HG02973 (cell line): ENCODE data around the gene OXTR.

Experiments used
- ATAC-seq: cut with Tn5 transposase; IDR thresholded peaks from one replicate; pipeline ENCODE4 v1.9.1; 2021; ENCODE audit warnings: moderate library complexity; ENCODE audit not compliant: unreplicated experiment

OXTR gene

DNA sequence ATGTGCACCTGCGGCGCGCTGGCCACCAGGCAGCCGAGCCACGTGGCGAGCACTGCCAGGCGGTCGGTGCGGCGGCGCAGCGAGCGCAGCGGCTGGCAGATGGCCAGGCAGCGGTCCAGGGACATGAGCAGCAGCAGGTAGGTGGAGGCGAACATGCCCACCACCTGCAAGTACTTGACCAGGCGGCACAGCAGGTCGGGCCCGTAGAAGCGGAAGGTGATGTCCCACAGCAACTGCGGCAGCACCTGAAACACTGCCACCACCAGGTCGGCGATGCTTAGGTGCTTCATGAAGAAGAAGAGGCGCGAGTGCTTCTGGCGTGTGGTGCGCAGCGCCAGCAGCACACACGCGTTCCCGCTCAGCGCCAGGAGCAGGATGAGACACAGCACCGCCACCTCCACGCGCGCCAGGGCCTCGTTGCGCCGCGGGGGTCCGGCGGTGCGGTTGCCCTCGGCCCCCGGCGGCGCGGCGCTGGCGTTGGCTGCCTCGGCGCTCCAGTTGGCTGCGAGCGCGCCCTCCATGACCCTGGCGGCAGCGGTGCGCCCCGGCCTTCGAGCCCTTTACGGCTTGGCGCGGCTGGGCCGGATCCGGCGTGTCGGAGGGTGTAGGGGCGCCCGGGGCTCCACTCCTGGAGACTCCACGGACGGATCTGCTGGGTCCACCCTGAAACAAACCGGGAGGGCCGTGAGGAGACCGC, 1.6 kb downstream of the OXTR start:
- peak; percentile 50 for ATAC-seq

GRCh38 chr3:8767256-8767666, 2.2 kb downstream of the OXTR start:
- ATAC-seq = no peak

DNA sequence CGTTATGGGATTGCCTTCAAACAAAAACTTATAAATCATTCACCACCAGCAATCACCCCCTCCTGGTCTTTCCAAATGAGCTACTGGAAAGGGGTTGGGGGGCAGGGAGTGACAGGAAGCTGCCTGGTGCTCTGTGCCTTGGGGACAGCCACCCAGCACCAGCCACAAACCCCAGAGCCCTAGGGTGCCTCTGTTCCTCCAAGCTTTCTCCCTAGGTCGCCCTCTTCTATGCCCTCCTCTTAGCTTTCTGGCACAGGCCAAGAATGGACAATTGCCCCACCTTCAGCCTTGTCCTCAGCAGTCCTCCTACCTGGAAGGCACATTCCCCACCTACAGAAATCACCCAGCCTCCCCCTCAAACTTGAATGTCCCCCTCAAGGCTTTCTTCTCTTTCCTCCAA, 3.3 kb downstream of the OXTR start:
- no peak for ATAC-seq

- no peak for ATAC-seq
These were observed 3.9 kb downstream of the OXTR start for GRCh38 chr3:8765528-8765927.

DNA sequence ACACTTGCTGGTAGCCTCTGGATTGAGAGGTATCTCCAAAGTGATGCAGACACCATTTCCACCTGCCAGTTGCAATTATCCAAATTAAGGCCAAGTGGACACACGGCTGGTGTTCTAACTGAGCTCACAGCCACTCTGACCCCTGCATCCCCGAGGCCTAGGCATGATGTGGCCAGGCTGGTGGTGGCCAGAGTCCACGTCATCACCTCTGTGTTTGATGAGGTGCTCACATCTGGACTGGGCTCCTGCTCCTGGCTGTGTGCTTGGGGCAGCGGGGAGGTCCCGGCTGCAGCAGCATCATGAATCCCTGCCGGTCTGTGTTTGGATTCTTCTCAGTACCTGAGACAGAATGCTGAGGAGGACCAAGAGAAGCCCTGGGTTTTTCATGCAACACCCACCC, 4.9 kb downstream of the OXTR start:
- ATAC-seq = no peak

- ATAC-seq = no peak
These were observed 6.6 kb downstream of the OXTR start for GRCh38 chr3:8762607-8763377.

- no peak for ATAC-seq
These were observed 7.5 kb downstream of the OXTR start for GRCh38 chr3:8761866-8762265.

DNA sequence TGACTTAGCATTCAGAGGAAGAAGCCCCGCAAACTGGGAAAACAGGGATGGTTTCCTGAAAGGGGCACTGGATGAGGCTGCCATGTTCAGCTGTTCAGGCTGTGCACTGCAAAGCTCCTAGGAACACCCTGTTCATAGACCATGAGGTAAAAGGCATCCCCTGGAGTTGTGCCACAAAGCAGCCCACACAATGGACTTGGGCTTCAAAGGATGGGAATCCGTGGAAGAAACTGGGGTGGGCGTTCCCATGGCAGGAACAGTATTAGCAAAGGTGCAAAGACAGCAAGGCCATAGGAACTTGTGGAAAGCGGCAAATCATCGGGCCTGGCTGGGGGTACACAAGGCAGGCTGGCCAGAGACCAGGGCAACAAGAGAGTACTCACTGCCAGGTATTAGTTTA, 8.9 kb downstream of the OXTR start:
- no peak for ATAC-seq

- no peak for ATAC-seq
These were observed 9.3 kb downstream of the OXTR start for GRCh38 chr3:8760091-8760490.

DNA sequence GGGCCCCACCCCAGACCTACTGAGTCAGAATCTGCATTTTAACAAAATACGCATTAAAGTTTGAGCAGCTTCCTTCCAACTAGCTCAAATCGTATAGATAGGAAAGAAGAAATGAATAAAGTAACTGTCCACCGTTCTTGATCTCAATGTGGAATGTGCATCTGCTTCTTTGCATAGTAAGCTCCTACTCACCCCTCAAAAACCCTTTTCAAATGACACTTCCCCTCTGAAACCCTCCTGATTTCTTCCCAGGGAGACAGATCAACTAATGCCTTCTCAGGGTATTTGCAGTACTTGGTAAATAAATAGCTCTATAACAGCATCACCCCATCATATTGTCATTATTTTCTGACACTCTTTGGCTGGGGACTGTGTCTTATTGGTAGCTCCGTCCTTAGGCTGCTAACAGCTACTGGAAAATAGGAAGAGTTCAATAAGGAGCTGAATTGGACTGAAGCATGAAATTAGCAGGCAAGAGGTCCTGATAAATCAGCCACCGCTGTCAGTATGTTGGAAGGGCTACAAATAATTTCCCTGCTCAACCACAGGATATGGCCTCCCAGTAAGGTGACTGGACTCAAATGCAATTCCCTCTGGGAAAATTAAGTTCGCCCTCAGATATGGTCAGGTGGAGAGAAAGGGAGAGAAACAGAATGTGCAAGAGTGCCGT, 10.2 kb downstream of the OXTR start:
- no peak for ATAC-seq

DNA sequence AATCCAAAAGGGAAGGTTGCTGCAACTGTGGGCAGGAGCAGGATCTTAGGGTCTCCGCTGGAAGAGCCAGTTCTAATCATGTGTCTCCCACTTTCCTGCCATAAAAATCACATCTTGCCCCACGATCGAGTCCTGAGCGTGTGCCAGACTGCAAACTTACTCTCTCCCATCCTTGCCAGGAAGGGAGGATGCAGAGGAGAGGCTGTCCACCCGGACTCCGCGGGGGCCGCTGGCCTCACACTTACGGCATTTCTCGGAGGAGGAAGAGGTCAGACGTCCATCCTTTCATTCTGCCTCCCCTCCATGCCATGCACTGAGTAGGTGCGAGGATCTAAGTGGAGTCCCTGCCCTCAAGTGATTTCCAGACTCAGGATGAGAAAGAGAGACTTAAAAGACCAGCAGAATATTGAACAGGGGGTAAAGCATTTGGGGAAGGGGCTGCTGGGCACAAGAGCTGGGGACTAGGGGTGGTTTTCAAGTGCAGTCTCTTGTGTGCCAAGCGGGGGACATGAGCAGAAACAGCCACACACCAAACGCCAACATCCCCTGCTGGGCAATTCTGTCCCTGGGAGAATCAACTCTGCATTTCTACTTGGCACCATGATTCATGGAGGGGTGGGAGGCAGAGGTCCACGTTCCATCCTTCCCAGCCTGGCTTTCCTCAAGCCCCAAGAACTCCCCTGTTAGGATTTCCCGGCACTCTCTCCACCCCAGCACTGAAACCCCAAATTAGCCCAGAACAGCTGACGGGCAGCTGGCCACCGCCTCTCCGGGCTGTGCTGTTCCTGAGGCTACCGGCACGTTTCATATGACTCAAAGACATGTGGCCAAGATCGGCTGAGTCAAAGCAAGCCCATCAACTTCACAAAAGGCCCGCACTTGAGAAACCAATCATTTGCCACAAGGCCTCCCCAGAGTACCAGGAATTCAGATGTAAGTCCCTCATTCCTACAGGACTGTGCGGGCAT, 11.6 kb downstream of the OXTR start:
- ATAC-seq = no peak

GRCh38 chr3:8756671-8757070, 12.7 kb downstream of the OXTR start:
- no peak for ATAC-seq

DNA sequence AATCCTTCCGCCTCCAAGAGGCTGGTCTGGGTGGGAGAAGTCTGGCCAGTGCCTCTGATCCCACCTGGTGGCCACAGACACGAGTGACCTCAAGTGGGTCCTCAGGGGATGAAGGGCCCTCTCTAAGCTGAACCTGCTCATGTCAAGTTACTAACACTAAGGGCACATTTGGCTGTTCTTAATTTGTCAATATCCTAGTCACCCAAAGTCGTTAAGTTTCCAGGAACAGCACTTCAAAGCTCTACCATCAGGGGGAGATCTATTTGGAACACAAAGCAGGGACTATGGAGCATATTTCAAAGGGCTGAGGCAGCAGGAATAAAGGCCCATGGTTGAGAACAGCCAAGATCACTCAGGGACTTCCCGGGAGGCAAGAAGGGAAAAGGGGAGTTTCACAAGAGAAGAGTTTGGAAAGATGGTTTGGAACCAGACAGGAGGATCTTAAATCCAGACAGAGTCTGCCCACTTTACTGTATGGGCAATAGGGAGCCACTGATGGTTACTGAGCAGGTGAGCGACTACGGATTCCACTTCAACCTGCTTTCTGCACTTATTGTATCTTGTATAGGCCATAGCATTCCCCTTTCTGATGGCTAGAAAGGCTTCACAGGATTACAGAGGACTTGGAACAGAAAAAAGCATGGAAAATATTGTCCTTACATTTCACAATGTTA, 13.7 kb downstream of the OXTR start:
- ATAC-seq = no peak

GRCh38 chr3:8755097-8755496, 14.3 kb downstream of the OXTR start:
- no peak for ATAC-seq

GRCh38 chr3:8752832-8753231, 16.6 kb downstream of the OXTR start:
- no peak for ATAC-seq

GRCh38 chr3:8749316-8749715, 20.1 kb downstream of the OXTR start:
- no peak for ATAC-seq

- no peak for ATAC-seq
These were observed 22.6 kb downstream of the OXTR start for GRCh38 chr3:8746780-8747345.

- ATAC-seq = no peak
These were observed 23.6 kb downstream of the OXTR start for GRCh38 chr3:8745619-8746370.

DNA sequence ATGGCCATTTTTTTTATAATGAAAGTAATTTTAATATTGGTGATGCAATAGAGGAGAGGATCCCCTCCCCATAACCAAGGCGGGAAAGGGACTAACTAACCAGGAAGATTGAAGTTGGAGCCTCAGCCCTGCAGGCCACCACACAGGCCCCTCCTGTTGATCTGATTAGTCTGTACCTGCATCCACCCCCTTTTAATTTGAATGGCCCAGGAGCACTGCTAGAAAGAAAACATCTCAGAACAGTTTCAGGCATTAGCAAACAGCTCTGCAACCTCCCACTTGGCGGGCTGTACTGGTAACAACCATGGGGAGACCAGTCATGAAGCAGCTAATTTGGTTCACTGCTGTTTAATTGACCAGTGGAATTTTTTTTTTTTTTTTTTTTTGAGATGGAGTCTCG, 25.5 kb downstream of the OXTR start:
- ATAC-seq = no peak
